Upper lobe of right lung (tissue), 1 donor: ENCODE measurements around the gene CD34. TPM values are rescaled to one million over a fixed set of nuclear protein-coding genes. Genes with fewer than 3 reads are reported as not detected.

Source experiments
- ATAC-seq: fragments of 200-7000 bp; cut with Tn5 transposase; one replicate; pipeline ENCODE4 v1.9.1; 2020; ENCODE audit warnings: mild to moderate bottlenecking, moderate library complexity
- DNase-seq: peaks from one replicate; pipeline ENCODE4 v3.0.0-alpha.2; 2020
- H3K27ac ChIP-seq: fragments of 200-600 bp; one replicate; pipeline ENCODE4 v1.8.0; 2022
- H3K27me3 ChIP-seq: fragments of 200-600 bp; one replicate; pipeline ENCODE4 v1.8.0; 2022; ENCODE audit warnings: mild to moderate bottlenecking
- H3K36me3 ChIP-seq: fragments of 200-600 bp; one replicate; pipeline ENCODE4 v1.8.0; 2022
- H3K4me1 ChIP-seq: fragments of 200-600 bp; one replicate; pipeline ENCODE4 v1.8.0; 2022
- H3K4me3 ChIP-seq: fragments of 200-600 bp; one replicate; pipeline ENCODE4 v1.8.0; 2022; ENCODE audit warnings: mild to moderate bottlenecking
- H3K9me3 ChIP-seq: fragments of 200-600 bp; one replicate; pipeline ENCODE4 v1.8.0; 2022
- intact Hi-C: fragments of 100-400 bp; cut with DNase I; formaldehyde crosslinking; loops from one replicate; pipeline ENCODE4 v1.11.0; 2022
- total RNA-seq: library from RNA; stranded (reverse); fragmentation: NEBNext Ultra II Directional; extraction: Animal tissue kit (Norgen Biotek cat#: 25700); gene quantifications from one replicate; pipeline ENCODE4 v1.2.1, GENCODE V29; 2021
- TF ChIP-seq, protein P1 (sequence below): fragments of 200-600 bp; IDR thresholded peaks from one replicate; pipeline ENCODE4 v1.8.0; 2022; ENCODE audit warnings: antibody characterized with exemption
- donor health status: DM: no; HTN: yes; CAD: no; lungs with severe emphysema.

Gene CD34
- total RNA-seq, 1 donor from 2014 or later: 50.7 TPM

DNA sequence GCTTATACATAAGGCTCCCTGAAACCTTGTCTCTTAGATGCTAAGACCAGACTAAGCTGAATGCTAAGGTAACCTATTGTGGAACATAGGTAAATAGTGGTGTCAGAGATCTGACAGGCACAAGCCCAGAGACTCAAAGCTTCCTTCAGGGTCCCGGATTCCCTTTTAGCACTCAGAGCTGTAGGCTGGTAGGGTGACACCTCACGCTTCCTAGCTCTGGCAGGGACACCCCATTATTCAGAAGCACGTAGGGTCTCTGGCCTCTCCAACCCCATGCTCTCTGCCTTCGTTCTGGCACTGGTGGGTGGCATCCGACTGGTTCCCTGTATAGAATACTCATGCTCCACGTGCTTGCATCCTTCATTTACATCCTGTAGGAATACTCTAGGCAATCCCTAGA, 68.4 kb downstream of the CD34 start:
- Histone ChIP-seq H3K27ac (no peak overlapping the region), H3K36me3 (peaks cover 4% of the 10 kb centered on the region), H3K4me3 (no peak overlapping the region), H3K27me3 (no peaks in the 10 kb centered on the region), H3K9me3 (no peaks in the 10 kb centered on the region), H3K4me1 (peaks cover 58% of the 10 kb centered on the region)
- ATAC-seq: no peak
- intact Hi-C loops: no loop called here
- TF ChIP-seq, protein P1, sequence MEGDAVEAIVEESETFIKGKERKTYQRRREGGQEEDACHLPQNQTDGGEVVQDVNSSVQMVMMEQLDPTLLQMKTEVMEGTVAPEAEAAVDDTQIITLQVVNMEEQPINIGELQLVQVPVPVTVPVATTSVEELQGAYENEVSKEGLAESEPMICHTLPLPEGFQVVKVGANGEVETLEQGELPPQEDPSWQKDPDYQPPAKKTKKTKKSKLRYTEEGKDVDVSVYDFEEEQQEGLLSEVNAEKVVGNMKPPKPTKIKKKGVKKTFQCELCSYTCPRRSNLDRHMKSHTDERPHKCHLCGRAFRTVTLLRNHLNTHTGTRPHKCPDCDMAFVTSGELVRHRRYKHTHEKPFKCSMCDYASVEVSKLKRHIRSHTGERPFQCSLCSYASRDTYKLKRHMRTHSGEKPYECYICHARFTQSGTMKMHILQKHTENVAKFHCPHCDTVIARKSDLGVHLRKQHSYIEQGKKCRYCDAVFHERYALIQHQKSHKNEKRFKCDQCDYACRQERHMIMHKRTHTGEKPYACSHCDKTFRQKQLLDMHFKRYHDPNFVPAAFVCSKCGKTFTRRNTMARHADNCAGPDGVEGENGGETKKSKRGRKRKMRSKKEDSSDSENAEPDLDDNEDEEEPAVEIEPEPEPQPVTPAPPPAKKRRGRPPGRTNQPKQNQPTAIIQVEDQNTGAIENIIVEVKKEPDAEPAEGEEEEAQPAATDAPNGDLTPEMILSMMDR: no peak
- DNase-seq: no peak

DNA sequence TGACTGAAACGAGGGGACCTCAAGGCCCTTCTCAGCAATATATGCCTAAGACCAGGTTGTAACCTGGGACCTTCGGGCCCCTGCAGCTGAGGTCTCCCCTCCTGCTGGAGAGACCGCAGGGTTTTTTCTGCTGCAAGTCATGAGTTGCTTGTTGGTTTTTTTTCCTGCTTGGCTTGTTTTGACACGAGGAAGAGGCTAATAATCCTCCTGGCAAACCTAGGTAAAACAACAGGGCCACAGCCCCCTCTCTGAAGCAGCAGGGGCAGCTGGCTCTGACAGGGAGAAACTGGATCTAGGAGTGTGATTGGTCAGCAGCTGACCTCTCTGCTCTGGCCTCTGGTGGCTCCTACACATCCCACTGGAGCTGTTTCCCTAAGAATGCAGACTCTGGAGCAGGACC, 69.0 kb downstream of the CD34 start:
- Histone ChIP-seq H3K27me3 (no peaks in the 10 kb centered on the region), H3K4me3 (no peak overlapping the region), H3K36me3 (peaks cover 4% of the 10 kb centered on the region), H3K9me3 (no peaks in the 10 kb centered on the region), H3K4me1 (peaks cover 60% of the 10 kb centered on the region), H3K27ac (no peak overlapping the region)
- ATAC-seq: no peak
- TF ChIP-seq, protein P1: no peak
- DNase-seq: no peak
- intact Hi-C loops: no loop called here

DNA sequence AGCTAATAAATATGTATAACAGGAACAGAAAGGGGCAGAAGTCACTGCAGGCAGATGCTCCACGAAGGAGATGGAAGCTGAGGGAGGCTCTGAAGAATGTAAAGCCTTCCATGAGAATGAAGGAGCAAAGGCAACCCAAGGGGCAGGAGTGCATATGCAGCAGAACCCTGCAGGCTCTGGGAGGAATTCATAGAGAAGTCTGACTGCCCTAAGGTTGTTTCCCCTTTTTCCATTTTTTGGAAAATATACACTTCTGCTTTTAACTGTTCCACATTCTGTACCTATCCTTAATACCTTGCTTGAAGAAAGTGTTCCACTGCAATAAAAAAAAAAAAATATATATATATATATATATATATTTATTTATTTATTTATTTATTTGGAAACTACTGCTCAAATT, 69.6 kb downstream of the CD34 start:
- Histone ChIP-seq H3K36me3 (peaks cover 4% of the 10 kb centered on the region), H3K27ac (no peak overlapping the region), H3K4me1 (peaks cover 64% of the 10 kb centered on the region), H3K9me3 (no peaks in the 10 kb centered on the region), H3K27me3 (no peaks in the 10 kb centered on the region), H3K4me3 (no peak overlapping the region)
- no peak for ATAC-seq
- TF ChIP-seq, protein P1: no peak
- DNase-seq: no peak
- intact Hi-C loops: no loop called here

DNA sequence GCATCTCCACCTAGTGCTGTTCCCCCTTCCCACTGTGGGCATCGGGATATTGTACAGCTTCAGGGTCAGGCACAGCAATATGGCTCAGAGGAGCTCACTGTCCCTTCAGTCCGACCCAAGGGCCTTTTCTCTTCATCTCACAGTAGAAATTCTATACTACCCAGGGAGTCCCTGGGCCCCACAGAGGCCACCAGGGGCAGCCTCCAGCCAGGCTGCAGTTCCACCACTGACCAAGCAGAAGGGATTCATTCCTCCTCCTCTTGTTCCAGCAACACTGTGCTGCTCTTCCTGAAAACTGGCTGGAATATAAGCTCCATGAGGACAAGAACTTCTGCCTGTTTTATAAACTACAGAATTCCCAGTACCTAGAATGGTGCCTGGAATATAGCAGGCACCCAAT, 70.5 kb downstream of the CD34 start:
- H3K4me3 ChIP-seq: no peak overlapping the region
- H3K9me3 ChIP-seq: no peaks in the 10 kb centered on the region
- H3K36me3 ChIP-seq: peaks cover 9% of the 10 kb centered on the region
- peaks cover 56% of the 10 kb centered on the region for H3K4me1 ChIP-seq
- H3K27me3 ChIP-seq: no peaks in the 10 kb centered on the region
- no peak overlapping the region for H3K27ac ChIP-seq
- DNase-seq (no peak), ATAC-seq (no peak)
- intact Hi-C loops: no loop called here
- TF ChIP-seq, protein P1: no peak

DNA sequence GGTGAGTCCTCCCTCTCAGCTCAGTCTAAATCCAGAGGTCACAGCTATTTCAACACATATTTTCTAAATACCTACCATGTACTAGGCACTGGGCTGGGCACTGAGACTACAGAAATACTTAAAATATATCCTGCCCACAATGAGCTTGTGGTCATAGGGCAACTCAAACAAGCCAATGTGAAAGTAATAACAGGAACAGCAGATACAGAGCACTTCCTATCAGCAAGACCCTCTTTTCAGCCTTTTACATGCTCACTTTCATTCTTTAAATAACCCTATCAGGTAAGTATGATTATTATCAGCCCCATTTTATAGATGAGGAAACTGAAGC, 71.9 kb downstream of the CD34 start:
- no peaks in the 10 kb centered on the region for H3K27me3 ChIP-seq
- intact Hi-C loops: no loop called here
- no peaks in the 10 kb centered on the region for H3K9me3 ChIP-seq
- peaks cover 9% of the 10 kb centered on the region for H3K36me3 ChIP-seq
- ATAC-seq (no peak), DNase-seq (no peak)
- TF ChIP-seq, protein P1: no peak
- peak overlapping the region; percentile 47 for H3K27ac ChIP-seq
- H3K4me3 ChIP-seq: no peak overlapping the region
- peaks cover 43% of the 10 kb centered on the region for H3K4me1 ChIP-seq
